Measurements from ENCODE around the gene NCK2. TPM values are rescaled to one million over a fixed set of nuclear protein-coding genes. Genes with fewer than 3 reads are reported as not detected.

NCK2 gene
- polyA plus RNA-seq, 2 of the 4 experiments (the other 2 are of a cell fraction): 17.1 to 17.8 TPM

DNA sequence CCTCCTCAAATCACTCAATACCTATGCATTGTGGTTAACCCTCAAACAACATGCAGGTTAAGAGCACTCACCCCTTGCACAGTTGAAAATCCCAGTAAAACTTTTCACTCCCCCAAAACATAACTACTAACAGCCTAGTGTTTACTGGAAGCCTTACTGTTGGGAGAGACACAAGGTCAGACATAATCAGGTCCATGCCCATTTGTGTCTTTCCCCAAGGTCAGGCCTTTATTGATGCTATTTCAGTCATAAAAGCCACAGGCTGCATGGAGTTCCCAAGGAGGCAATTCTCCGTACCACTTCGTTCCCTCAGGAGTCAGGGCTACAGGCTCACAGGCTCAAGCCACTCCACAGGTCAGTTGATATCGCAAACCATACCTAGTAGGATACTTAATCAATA lies 180.2 kb downstream of the NCK2 start:
- Histone ChIP-seq H3K4me2 (no peak overlapping the region), H3K9me3 (no peaks in the 10 kb centered on the region), H3K27ac (no peak overlapping the region), H3K4me3 (no peak overlapping the region), H3K4me1 (no peaks in the 10 kb centered on the region)
- CTCF ChIA-PET: no interaction called here
- WGBS (ENCODE audit: missing lambda C conversion rate): 58% methylated on average over 3 of the region's 3 CpGs
- FAIRE-seq (no peak), ATAC-seq (no peak), DNase-seq (ENCODE audit: low read depth in 1 of 2, low spot score in 1 of 2) (no peak)
- POLR2A ChIA-PET: no interaction called here
- no peak for TF ChIP-seq HOXB13 (CRISPR knock-in tag; IDR thresholded peaks at IDR 0.05; ENCODE audit: low read depth)
- no peak for TF ChIP-seq CHD2 (IDR thresholded peaks at IDR 0.05; ENCODE audit: low read length, partially characterized antibody)
- TF ChIP-seq EHF (CRISPR knock-in tag; IDR thresholded peaks at IDR 0.05): no peak
- TF ChIP-seq, protein P1, sequence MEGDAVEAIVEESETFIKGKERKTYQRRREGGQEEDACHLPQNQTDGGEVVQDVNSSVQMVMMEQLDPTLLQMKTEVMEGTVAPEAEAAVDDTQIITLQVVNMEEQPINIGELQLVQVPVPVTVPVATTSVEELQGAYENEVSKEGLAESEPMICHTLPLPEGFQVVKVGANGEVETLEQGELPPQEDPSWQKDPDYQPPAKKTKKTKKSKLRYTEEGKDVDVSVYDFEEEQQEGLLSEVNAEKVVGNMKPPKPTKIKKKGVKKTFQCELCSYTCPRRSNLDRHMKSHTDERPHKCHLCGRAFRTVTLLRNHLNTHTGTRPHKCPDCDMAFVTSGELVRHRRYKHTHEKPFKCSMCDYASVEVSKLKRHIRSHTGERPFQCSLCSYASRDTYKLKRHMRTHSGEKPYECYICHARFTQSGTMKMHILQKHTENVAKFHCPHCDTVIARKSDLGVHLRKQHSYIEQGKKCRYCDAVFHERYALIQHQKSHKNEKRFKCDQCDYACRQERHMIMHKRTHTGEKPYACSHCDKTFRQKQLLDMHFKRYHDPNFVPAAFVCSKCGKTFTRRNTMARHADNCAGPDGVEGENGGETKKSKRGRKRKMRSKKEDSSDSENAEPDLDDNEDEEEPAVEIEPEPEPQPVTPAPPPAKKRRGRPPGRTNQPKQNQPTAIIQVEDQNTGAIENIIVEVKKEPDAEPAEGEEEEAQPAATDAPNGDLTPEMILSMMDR (IDR thresholded peaks at IDR 0.05): no peak
- no peak for TF ChIP-seq MAZ (IDR thresholded peaks at IDR 0.05; ENCODE audit: borderline replicate concordance, low read depth, low read length)
- TF ChIP-seq FOSL2 (IDR thresholded peaks at IDR 0.05): no peak
- no peak for TF ChIP-seq FOSL2 (CRISPR knock-in tag; IDR thresholded peaks at IDR 0.05)
- no peak for TF ChIP-seq RNF2 (IDR thresholded peaks at IDR 0.05; ENCODE audit: borderline replicate concordance, low read depth)
- no peak for TF ChIP-seq ZFP36 (IDR thresholded peaks at IDR 0.05; ENCODE audit: borderline replicate concordance, partially characterized antibody)
- no peak for TF ChIP-seq CBX8 (IDR thresholded peaks at IDR 0.05)
- no peak for TF ChIP-seq HDAC2 (IDR thresholded peaks at IDR 0.05)
- TF ChIP-seq EP300 (IDR thresholded peaks at IDR 0.05): no peak
- TF ChIP-seq POLR2A (IDR thresholded peaks at IDR 0.05; ENCODE audit: low read length): no peak
- no peak for TF ChIP-seq USF2 (IDR thresholded peaks at IDR 0.05)
- TF ChIP-seq SREBF2 (IDR thresholded peaks at IDR 0.05): no peak
- no peak for TF ChIP-seq NPAS2 (CRISPR knock-in tag; IDR thresholded peaks at IDR 0.05; ENCODE audit: borderline replicate concordance)
- no peak for TF ChIP-seq EHMT2 (IDR thresholded peaks at IDR 0.05; ENCODE audit: low read depth)

GRCh38 chr2:105925390-105925789 lies 180.7 kb downstream of the NCK2 start:
- Histone ChIP-seq H3K4me1 (no peaks in the 10 kb centered on the region), H3K4me2 (no peak overlapping the region), H3K4me3 (no peak overlapping the region), H3K9me3 (no peaks in the 10 kb centered on the region), H3K27ac (no peak overlapping the region)
- ATAC-seq: no peak
- TF ChIP-seq, protein P2, sequence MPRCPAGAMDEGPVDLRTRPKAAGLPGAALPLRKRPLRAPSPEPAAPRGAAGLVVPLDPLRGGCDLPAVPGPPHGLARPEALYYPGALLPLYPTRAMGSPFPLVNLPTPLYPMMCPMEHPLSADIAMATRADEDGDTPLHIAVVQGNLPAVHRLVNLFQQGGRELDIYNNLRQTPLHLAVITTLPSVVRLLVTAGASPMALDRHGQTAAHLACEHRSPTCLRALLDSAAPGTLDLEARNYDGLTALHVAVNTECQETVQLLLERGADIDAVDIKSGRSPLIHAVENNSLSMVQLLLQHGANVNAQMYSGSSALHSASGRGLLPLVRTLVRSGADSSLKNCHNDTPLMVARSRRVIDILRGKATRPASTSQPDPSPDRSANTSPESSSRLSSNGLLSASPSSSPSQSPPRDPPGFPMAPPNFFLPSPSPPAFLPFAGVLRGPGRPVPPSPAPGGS (IDR thresholded peaks at IDR 0.05): no peak
- TF ChIP-seq FOSL2 (IDR thresholded peaks at IDR 0.05) (no peak), FOSL2 (CRISPR knock-in tag; IDR thresholded peaks at IDR 0.05) (no peak), POLR2AphosphoS2 (conservative IDR thresholded peaks at IDR 0.05; ENCODE audit: low read length) (no peak), USF2 (IDR thresholded peaks at IDR 0.05) (no peak), ZFP36 (IDR thresholded peaks at IDR 0.05; ENCODE audit: borderline replicate concordance, partially characterized antibody) (no peak)
- FAIRE-seq: no peak
- WGBS (ENCODE audit: missing lambda C conversion rate): 26% methylated on average over 6 of the region's 6 CpGs
- DNase-seq (ENCODE audit: low read depth in 1 of 2, low spot score in 1 of 2): no peak
- ChIA-PET CTCF (no interaction called here), POLR2A (no interaction called here)

DNA sequence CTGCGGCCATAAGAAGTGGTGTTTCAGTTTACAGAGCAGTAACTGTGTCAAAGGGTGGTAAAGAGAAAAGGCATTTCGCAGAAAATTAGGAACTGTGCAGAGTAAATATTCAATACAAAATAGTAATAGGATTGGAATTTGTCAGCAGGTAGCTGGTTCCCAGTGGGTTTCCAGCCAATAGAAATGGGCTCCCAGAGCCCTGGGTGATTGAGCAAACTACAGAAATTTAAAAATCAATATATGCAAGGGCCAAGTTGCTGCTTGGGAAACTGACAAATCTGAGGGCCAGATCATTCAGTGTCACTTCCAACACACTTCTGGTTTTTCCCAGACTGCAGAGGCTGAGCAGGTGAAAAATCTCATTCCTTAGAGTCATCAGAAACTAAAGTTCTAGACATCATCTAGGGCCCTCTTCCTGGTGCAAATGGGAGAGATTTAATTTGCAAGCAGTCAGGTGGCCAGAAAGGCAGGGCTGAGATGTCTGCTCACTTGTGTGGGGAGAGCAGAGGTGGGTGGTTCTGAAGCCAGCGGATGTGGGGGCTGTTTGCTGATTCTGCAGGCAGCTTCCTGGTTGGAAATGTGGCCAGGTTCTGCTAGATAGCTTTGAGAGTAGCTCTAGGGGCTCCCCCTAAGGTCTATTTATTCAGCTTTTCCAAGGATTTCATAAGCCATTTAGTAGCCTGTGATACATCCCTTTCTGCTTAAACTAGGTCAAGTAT lies 182.4 kb downstream of the NCK2 start:
- no peak overlapping the region for H3K27ac ChIP-seq
- FAIRE-seq (no peak), DNase-seq (ENCODE audit: low read depth in 1 of 2, low spot score in 1 of 2) (no peak), ATAC-seq (no peak)
- no peaks in the 10 kb centered on the region for H3K4me1 ChIP-seq
- H3K9me3 ChIP-seq: no peaks in the 10 kb centered on the region
- ChIA-PET CTCF (interaction anchor here (1.2 kb wide), 1 partner anchor 8 kb away, joined by 3 read pairs; no protein-coding TSS in a partner anchor), POLR2A (no interaction called here)
- WGBS (ENCODE audit: missing lambda C conversion rate): 53% methylated on average over 3 of the region's 3 CpGs
- H3K4me3 ChIP-seq: no peak overlapping the region
- TF ChIP-seq, protein P1 (IDR thresholded peaks at IDR 0.05): no peak
- TF ChIP-seq JUNB (IDR thresholded peaks at IDR 0.05) (no peak), EHMT2 (IDR thresholded peaks at IDR 0.05; ENCODE audit: low read depth) (no peak), POLR2A (IDR thresholded peaks at IDR 0.05; ENCODE audit: low read length) (no peak)
- H3K4me2 ChIP-seq: no peak overlapping the region

Data from A549 (cell line).